ENCODE measurements around the gene NUMBL. TPM values are rescaled to one million over a fixed set of nuclear protein-coding genes. Genes with fewer than 3 reads are reported as not detected.

Gene NUMBL
- total and polyA plus RNA-seq, 9 of the 15 experiments (the other 6 are each of a cell fraction or from before 2014, with no cell fraction given), result 0.39 to 38.6 (median 6.6) TPM

DNA sequence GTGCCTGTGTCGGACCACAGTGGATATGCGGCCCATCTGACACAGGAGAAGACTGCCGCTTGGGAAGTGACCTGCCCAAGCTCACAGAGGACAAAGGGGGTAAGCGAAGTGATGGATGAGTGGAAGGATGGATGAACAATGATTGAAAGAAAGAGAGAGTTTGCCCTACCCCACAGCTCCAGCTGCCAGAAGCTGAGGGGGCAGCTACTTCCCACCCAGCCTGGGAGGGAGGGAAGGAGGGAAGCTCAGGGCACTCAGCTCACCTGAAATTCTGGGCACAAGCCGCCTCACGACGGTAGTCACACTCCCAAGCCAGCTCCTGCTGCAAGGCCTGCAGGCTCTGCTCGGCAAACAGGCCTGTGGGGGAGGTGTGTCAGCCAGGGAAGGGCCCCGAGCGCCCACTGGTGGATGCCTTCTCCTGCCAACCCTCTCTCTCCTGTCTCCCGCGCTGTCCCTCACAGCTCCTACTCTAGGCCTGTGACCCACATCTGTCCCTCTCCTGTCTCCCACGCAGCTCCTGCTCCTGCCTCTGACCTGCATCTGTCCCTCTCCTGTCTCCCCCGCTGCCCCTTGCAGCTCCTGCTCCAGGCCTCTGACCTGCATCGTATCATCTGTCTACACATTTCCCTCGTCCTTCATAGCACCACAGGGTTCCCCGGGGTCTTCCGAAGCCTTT, 12.0 kb upstream of the NUMBL start:
- Histone ChIP-seq H4K20me1 (replicated peaks; ENCODE audit: control insufficient read depth, insufficient read depth, low read length) (no peaks in the 10 kb centered on the region), H3K27ac (ENCODE audit: extremely low read depth, low read depth, low read length) (peak overlapping the region; percentile 27; the same call in 2 of the 3 replicates), H3K4me1 (replicated peaks in 1 of 2; ENCODE audit: control insufficient read depth in 2 of 2, insufficient read depth in 2 of 2, low read length in 2 of 2) (peaks cover 12 to 27% of the 10 kb centered on the region in 2 experiments; a peak in 4 of 5 replicates), H3K4me2 (ENCODE audit: insufficient read depth, low read length) (peak overlapping the region; percentile 55; the same call in 1 of the 2 replicates), H3K9me3 (replicated peaks; ENCODE audit: control insufficient read depth, insufficient read depth, low read depth, low read length) (no peaks in the 10 kb centered on the region), H3K9me1 (ENCODE audit: control insufficient read depth, insufficient read depth, low read length) (no peaks in the 10 kb centered on the region), H3K4me3 (no peak overlapping the region), H3K27me3 (ENCODE audit: control insufficient read depth in 2 of 2, insufficient read depth in 2 of 2, low read length in 2 of 2) (no peaks in the 10 kb centered on the region), H2AFZ (ENCODE audit: low read depth, low read length) (peak overlapping the region; percentile 80), H3K36me3 (ENCODE audit: control insufficient read depth, insufficient read depth, low read length) (peaks cover 37% of the 10 kb centered on the region), H3K79me2 (ENCODE audit: control insufficient read depth, insufficient read depth, low read length) (no peaks in the 10 kb centered on the region), H3K9ac (ENCODE audit: insufficient read depth in 1 of 2, low read depth in 2 of 2, low read length in 2 of 2) (peak overlapping the region; percentile 25 to 91; a peak in 3 of 4 replicates)
- in situ Hi-C loops (cut with MboI), result no loop called here
- ChIA-PET CTCF (ENCODE audit: low intra/inter-chr PET ratio) (interaction anchor here (0.5 to 2.3 kb wide), 3 partner anchors 40 to 248 kb away, joined by 3 to 21 read pairs (median 3); no protein-coding TSS in a partner anchor), POLR2A (interaction anchor here (0.6 to 1.7 kb wide), 8 partner anchors 10 to 1152 kb away, joined by 3 to 6 read pairs (median 4); partner anchors contain the start of genes COQ8B and ITPKC)
- intact Hi-C loops (cut with micrococcal nuclease), result loop anchor here (1.0 kb wide), 1 partner anchor 40 kb away; no protein-coding TSS in a partner anchor
- DNase-seq (ENCODE audit: extremely low read depth in 1 of 4, low spot score in 3 of 4) (peak; percentile 75 to 89 (median 82)), ATAC-seq (peak; percentile 100), FAIRE-seq (peak; percentile 77)
- no TSS peak for BruUV-seq (replicated peaks)
- 37% methylated on average over 13 of the region's 18 CpGs for WGBS (ENCODE audit: insufficient coverage, low coverage, missing lambda C conversion rate)
- TF ChIP-seq CBX2 (IDR thresholded peaks at IDR 0.05; ENCODE audit: insufficient read depth, low read length, poor library complexity, severe bottlenecking), result no peak
- peak; percentile 42 for TF ChIP-seq MEIS2 (IDR thresholded peaks at IDR 0.05; ENCODE audit: partially characterized antibody)
- no peak for TF ChIP-seq YBX1 (IDR thresholded peaks at IDR 0.05)
- TF ChIP-seq, protein P1, sequence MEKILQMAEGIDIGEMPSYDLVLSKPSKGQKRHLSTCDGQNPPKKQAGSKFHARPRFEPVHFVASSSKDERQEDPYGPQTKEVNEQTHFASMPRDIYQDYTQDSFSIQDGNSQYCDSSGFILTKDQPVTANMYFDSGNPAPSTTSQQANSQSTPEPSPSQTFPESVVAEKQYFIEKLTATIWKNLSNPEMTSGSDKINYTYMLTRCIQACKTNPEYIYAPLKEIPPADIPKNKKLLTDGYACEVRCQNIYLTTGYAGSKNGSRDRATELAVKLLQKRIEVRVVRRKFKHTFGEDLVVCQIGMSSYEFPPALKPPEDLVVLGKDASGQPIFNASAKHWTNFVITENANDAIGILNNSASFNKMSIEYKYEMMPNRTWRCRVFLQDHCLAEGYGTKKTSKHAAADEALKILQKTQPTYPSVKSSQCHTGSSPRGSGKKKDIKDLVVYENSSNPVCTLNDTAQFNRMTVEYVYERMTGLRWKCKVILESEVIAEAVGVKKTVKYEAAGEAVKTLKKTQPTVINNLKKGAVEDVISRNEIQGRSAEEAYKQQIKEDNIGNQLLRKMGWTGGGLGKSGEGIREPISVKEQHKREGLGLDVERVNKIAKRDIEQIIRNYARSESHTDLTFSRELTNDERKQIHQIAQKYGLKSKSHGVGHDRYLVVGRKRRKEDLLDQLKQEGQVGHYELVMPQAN (IDR thresholded peaks at IDR 0.05; ENCODE audit: borderline replicate concordance), result peak; percentile 14; the same call in 1 of the 2 replicates
- TF ChIP-seq PHF20 (IDR thresholded peaks at IDR 0.05; ENCODE audit: partially characterized antibody), result peak; percentile 55
- TF ChIP-seq SPI1 (IDR thresholded peaks at IDR 0.05; ENCODE audit: borderline replicate concordance, low read depth, low read length), result no peak
- TF ChIP-seq CREB1 (IDR thresholded peaks at IDR 0.05), result no peak
- TF ChIP-seq CREB1 (CRISPR knock-in tag; IDR thresholded peaks at IDR 0.05), result peak; percentile 16; the same call in 1 of the 2 replicates
- no peak for TF ChIP-seq ZNF140 (CRISPR knock-in tag; IDR thresholded peaks at IDR 0.05)
- TF ChIP-seq MYC (IDR thresholded peaks at IDR 0.05; ENCODE audit: low read depth, low read length), result peak; percentile 85; the same call in 1 of the 2 replicates
- no peak for TF ChIP-seq MYC (CRISPR knock-in tag; IDR thresholded peaks at IDR 0.05; ENCODE audit: borderline replicate concordance, low read depth)
- TF ChIP-seq FUS (optimal IDR thresholded peaks at IDR 0.05; ENCODE audit: low read depth, low read length), result no peak
- TF ChIP-seq ZNF175 (CRISPR knock-in tag; IDR thresholded peaks at IDR 0.05; ENCODE audit: low read depth), result no peak
- TF ChIP-seq ARID2 (IDR thresholded peaks at IDR 0.05), result 0 out of 2 replicates have a peak, but pooled peaks have one; percentile 69
- peak; percentile 34; the same call in 1 of the 2 replicates for TF ChIP-seq RBFOX2 (IDR thresholded peaks at IDR 0.05; ENCODE audit: low read depth, low read length)
- no peak for TF ChIP-seq TBL1XR1 (IDR thresholded peaks at IDR 0.05; ENCODE audit: low read length in 2 of 2)
- no peak for TF ChIP-seq RFX5 (IDR thresholded peaks at IDR 0.05; ENCODE audit: low read depth, low read length)
- TF ChIP-seq NRF1 (conservative IDR thresholded peaks at IDR 0.05 in 1 of 2, IDR thresholded peaks at IDR 0.05 in 1 of 2), result peak; percentile 21 to 39; a peak in 2 of 4 replicates
- peak; percentile 93 for TF ChIP-seq RB1 (IDR thresholded peaks at IDR 0.05; ENCODE audit: low read depth)
- TF ChIP-seq, protein P2, sequence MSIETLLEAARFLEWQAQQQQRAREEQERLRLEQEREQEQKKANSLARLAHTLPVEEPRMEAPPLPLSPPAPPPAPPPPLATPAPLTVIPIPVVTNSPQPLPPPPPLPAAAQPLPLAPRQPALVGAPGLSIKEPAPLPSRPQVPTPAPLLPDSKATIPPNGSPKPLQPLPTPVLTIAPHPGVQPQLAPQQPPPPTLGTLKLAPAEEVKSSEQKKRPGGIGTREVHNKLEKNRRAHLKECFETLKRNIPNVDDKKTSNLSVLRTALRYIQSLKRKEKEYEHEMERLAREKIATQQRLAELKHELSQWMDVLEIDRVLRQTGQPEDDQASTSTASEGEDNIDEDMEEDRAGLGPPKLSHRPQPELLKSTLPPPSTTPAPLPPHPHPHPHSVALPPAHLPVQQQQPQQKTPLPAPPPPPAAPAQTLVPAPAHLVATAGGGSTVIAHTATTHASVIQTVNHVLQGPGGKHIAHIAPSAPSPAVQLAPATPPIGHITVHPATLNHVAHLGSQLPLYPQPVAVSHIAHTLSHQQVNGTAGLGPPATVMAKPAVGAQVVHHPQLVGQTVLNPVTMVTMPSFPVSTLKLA (conservative IDR thresholded peaks at IDR 0.05), result peak in 1 of 2 experiments; percentile 67; a peak in 3 of 4 replicates

All from K562 (cell line).